ENCODE data around the gene RO60. TPM values are rescaled to one million over a fixed set of nuclear protein-coding genes. Genes with fewer than 3 reads are reported as not detected.

Gene RO60
- total RNA-seq, 6 experiments from 2014 or later = 21.3 to 35.9 (median 25.5) TPM

DNA sequence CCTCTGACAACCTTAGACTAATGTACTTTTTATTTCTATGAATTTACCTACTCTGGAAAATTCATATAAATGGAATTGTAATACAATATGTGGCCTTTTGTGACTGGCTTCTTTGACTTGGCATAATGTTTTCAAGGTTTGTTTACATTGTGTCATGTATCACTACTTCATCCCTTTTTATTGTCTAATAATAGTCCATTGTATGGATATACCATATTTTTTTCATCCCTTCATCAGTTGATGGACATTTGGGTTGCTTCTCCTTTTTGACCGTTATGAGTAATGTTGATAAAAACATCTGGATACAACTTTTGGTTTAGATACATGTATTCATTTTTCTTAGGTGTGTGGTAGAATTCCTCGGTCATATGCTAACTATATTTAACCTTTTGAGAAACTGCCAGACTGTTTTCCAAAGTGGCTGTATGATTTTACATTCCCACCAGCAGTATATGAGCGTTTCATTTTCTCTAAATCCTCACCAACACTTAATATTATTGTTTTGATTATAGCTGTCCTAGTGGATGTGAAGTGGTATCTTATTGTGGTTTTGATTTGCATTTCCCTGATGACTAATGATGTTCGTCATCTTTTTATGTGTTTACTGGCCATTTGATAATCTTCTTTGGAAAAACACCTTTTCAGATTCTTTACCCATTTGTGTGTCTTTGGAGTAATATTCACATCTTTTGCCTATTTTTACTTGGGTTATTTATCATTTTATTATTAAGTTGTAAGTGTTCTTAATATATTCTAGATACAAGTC is 3.5 kb downstream of the RO60 start:
- intact Hi-C loops (cut with DNase I) = no loop called here
- WGBS (ENCODE audit: insufficient coverage, low coverage, low lambda C conversion rate, missing lambda C conversion rate) = 85% methylated on average over 4 of the region's 4 CpGs
- H3K9me3 ChIP-seq = no peaks in the 10 kb centered on the region
- no peak overlapping the region for H3K4me3 ChIP-seq
- H3K27me3 ChIP-seq = no peaks in the 10 kb centered on the region
- H3K36me3 ChIP-seq = no peaks in the 10 kb centered on the region
- no peak for TF ChIP-seq POLR2A (IDR thresholded peaks at IDR 0.05)
- TF ChIP-seq CTCF (IDR thresholded peaks at IDR 0.05) = no peak
- ATAC-seq (no peak), DNase-seq (no peak)
- H3K4me1 ChIP-seq = peaks cover 0 to 16% (median 7%) of the 10 kb centered on the region in 4 donors
- H3K27ac ChIP-seq = no peak overlapping the region

DNA sequence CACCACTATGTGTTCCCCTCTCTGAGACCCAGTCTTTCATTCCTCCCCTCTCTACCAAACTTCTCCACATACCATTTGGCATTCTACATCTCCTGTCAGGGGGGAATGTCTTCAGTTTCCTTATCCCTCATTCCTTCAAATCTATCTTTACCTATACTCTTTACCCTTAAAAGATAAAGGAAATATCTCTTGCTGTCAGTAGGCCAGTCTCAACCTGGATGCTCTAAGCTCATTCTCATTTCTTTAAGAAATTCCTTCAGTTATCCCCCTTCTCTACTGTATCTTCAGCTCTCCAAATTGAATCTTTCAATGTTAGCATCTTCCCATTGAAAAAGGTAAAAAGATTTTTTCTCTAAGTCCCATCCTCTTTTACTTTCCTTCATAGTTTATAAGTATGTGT is 6.5 kb downstream of the RO60 start:
- no peak for ATAC-seq
- Histone ChIP-seq H3K27me3 (no peaks in the 10 kb centered on the region), H3K27ac (no peak overlapping the region), H3K4me3 (no peak overlapping the region), H3K4me1 (peaks cover 0 to 5% (median 2%) of the 10 kb centered on the region in 4 donors), H3K36me3 (peaks cover 0 to 6% (median 0%) of the 10 kb centered on the region in 4 donors), H3K9me3 (no peaks in the 10 kb centered on the region)
- DNase-seq = no peak
- intact Hi-C loops (cut with DNase I) = no loop called here
- TF ChIP-seq CTCF (IDR thresholded peaks at IDR 0.05) = no peak
- no peak for TF ChIP-seq POLR2A (IDR thresholded peaks at IDR 0.05)

DNA sequence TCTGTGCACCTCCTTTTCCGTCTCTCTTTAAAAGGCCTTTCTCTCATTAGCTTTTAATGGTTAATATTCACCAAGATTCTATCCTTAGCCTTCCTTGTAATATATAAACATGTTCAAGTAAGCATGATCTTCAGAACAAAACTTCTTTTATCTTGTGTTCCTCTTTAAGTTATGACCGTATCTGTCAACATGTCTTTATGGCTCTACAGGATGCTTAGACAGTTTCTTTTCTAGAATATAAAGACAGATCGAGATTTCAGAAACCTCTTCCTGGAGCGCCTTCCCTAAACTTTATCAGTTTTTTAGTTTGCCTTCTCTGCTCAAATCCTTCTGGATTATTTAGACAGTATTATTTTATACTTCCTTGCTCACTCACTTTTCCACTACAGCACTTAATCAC is 7.2 kb downstream of the RO60 start:
- intact Hi-C loops (cut with DNase I) = no loop called here
- Histone ChIP-seq H3K27me3 (no peaks in the 10 kb centered on the region), H3K27ac (no peak overlapping the region), H3K4me3 (no peak overlapping the region), H3K9me3 (no peaks in the 10 kb centered on the region), H3K36me3 (peaks cover 0 to 6% (median 0%) of the 10 kb centered on the region in 4 donors), H3K4me1 (no peaks in the 10 kb centered on the region)
- 85% methylated on average over 4 of the region's 4 CpGs for WGBS (ENCODE audit: insufficient coverage, low coverage, low lambda C conversion rate, missing lambda C conversion rate)
- DNase-seq = no peak
- no peak for ATAC-seq
- no peak for TF ChIP-seq CTCF (IDR thresholded peaks at IDR 0.05)
- no peak for TF ChIP-seq POLR2A (IDR thresholded peaks at IDR 0.05)

- TF ChIP-seq CTCF (IDR thresholded peaks at IDR 0.05) = no peak
- TF ChIP-seq POLR2A (IDR thresholded peaks at IDR 0.05) = no peak
- Histone ChIP-seq H3K27me3 (no peaks in the 10 kb centered on the region), H3K36me3 (peaks cover 0 to 6% (median 0%) of the 10 kb centered on the region in 4 donors), H3K9me3 (no peaks in the 10 kb centered on the region), H3K4me3 (no peak overlapping the region), H3K27ac (no peak overlapping the region), H3K4me1 (no peaks in the 10 kb centered on the region)
- intact Hi-C loops (cut with DNase I) = no loop called here
- DNase-seq (no peak), ATAC-seq (no peak)
These were observed 8.6 kb downstream of the RO60 start for GRCh38 chr1:193068013-193068412.
